ENCODE data around the gene CAP2.

The CAP2 gene

DNA sequence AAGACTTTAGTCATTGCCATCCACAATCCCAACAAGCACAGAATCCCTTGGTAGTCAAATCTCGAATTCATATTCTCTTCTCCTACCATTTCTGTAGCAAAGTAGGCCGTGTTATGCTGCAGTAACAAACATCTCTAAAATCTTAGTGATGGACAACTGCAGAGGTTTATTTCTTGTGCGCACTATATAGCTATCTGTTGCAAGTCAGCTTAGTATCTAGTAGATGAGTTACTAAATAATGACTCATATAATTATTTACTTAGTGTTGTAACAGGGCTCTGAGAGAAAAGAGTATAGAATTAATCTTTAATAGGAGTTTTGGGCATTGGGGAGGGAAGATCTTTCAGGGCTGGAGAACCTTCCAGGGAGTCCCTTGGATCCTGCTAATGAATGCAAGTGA, 73.3 kb downstream of the CAP2 start:
- Histone ChIP-seq H3K36me3 (replicated peaks) (peaks cover 7% of the 10 kb centered on the region), H3K4me3 (ENCODE audit: low read depth, low read length) (no peak overlapping the region), H3K27me3 (replicated peaks) (no peaks in the 10 kb centered on the region), H3K27ac (no peak overlapping the region)
- in situ Hi-C loops (cut with HindIII; ENCODE audit: low pct_ligation_motif_present, low sequenced_read_pairs), result no loop called here
- DNase-seq, result no peak
- TF ChIP-seq, protein P1, sequence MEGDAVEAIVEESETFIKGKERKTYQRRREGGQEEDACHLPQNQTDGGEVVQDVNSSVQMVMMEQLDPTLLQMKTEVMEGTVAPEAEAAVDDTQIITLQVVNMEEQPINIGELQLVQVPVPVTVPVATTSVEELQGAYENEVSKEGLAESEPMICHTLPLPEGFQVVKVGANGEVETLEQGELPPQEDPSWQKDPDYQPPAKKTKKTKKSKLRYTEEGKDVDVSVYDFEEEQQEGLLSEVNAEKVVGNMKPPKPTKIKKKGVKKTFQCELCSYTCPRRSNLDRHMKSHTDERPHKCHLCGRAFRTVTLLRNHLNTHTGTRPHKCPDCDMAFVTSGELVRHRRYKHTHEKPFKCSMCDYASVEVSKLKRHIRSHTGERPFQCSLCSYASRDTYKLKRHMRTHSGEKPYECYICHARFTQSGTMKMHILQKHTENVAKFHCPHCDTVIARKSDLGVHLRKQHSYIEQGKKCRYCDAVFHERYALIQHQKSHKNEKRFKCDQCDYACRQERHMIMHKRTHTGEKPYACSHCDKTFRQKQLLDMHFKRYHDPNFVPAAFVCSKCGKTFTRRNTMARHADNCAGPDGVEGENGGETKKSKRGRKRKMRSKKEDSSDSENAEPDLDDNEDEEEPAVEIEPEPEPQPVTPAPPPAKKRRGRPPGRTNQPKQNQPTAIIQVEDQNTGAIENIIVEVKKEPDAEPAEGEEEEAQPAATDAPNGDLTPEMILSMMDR (IDR thresholded peaks at IDR 0.05; ENCODE audit: low read depth, low read length, missing control alignments), result no peak

DNA sequence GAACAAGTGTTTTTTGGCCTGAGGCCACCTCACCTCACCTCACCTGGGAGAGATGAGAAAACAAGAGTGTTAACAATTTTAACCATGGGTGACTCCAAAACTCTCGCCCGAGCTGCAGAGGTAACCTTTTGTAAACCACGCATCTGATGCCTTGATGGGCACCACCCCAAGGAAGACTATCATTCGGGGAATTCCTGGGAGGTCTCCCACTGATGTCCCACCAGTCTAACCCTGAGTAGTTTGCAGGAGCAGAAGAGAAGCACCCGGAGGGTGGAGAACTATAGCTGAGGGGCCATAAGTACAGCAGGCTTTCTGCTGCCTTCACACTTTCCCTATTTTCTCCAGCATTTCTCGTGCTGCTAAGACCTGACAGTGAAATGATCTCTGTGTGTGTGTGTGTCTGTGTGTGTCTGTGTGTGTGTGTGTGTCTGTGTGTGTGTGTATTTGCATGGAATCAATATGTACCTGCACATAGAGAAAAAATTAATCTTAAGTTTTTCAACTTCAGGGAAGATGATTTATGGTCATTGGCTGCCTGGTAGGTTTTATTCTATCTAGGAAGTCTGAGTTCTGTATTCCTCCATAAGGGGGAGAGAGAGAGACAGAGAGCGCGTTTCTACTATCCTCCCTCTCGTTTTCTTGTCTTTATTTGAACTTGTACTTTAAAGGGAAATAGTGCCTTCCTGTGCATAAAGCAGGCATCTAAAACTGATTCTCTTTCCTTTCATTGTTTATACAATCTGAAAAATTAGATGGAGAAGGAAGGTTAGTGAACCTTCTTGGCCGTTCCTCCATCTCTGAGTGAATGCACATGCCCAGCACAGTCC, 75.8 kb downstream of the CAP2 start:
- TF ChIP-seq, protein P1 (IDR thresholded peaks at IDR 0.05; ENCODE audit: low read depth, low read length, missing control alignments), result peak; percentile 34
- no peak for DNase-seq
- peaks cover 7% of the 10 kb centered on the region for H3K36me3 ChIP-seq (replicated peaks)
- no peaks in the 10 kb centered on the region for H3K27me3 ChIP-seq (replicated peaks)
- in situ Hi-C loops (cut with HindIII; ENCODE audit: low pct_ligation_motif_present, low sequenced_read_pairs), result no loop called here
- H3K27ac ChIP-seq, result no peak overlapping the region
- no peak overlapping the region for H3K4me3 ChIP-seq (ENCODE audit: low read depth, low read length)

DNA sequence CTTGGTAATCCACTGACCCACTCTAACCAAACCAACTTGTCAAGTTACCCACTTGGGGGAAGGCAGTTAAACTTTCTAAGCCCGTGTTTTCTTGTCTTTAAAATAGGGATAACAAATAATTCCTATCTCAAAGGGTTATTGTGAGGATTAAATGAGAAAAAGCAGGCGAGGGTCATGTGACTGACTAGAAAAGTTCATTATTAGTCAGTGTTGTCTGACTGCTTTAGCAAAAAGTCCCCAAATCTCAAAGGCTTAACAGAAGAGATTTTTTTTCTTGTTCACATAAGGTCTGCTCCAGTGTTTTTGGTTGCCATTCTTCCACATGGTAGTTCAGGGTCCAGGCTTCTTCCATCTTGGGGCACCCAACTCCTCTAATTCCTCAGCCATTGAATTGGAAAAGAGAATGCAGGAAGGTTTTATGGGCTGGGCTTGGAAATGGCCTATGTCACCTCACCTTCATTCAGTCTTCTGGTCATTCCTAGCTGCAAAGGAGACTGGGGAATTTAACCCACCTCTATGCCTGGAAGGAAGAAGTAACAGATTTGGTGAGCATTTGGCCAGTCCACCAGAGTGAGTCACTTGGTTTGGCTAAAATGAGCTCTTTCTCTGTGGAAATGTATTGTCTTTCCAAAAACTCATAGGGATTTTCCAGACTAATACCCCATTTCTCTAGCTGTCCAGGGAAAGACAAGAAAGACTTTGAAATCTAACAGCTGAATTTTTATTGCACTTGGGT, 77.0 kb downstream of the CAP2 start:
- Histone ChIP-seq H3K36me3 (replicated peaks) (peaks cover 7% of the 10 kb centered on the region), H3K4me3 (ENCODE audit: low read depth, low read length) (no peak overlapping the region), H3K27me3 (replicated peaks) (no peaks in the 10 kb centered on the region), H3K27ac (no peak overlapping the region)
- no peak for DNase-seq
- in situ Hi-C loops (cut with HindIII; ENCODE audit: low pct_ligation_motif_present, low sequenced_read_pairs), result no loop called here
- TF ChIP-seq, protein P1 (IDR thresholded peaks at IDR 0.05; ENCODE audit: low read depth, low read length, missing control alignments), result no peak

DNA sequence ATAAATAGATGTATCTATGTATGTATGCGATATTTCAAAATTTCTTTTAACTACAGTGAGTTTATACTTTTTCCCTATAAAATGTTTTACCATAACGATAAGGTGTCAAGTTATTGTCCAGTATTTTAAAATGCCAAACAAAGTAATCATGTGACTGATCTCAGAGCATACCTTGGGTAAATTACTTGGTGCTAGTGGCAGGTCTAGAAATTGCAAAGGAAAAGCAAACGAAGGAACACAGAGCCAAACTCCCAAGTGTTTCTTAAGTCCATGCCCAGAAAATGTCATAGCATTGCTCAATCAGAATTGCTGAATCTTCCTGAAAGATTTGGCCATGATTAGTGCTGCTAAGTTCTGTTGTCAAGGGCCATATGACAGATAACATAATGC, 77.5 kb downstream of the CAP2 start:
- Histone ChIP-seq H3K27me3 (replicated peaks) (no peaks in the 10 kb centered on the region), H3K27ac (no peak overlapping the region), H3K36me3 (replicated peaks) (peaks cover 6% of the 10 kb centered on the region), H3K4me3 (ENCODE audit: low read depth, low read length) (no peak overlapping the region)
- no peak for DNase-seq
- TF ChIP-seq, protein P1 (IDR thresholded peaks at IDR 0.05; ENCODE audit: low read depth, low read length, missing control alignments), result no peak
- in situ Hi-C loops (cut with HindIII; ENCODE audit: low pct_ligation_motif_present, low sequenced_read_pairs), result no loop called here

GRCh38 chr6:17472653-17473183, 79.3 kb downstream of the CAP2 start:
- in situ Hi-C loops (cut with HindIII; ENCODE audit: low pct_ligation_motif_present, low sequenced_read_pairs), result no loop called here
- TF ChIP-seq, protein P1 (IDR thresholded peaks at IDR 0.05; ENCODE audit: low read depth, low read length, missing control alignments), result no peak
- Histone ChIP-seq H3K27ac (no peak overlapping the region), H3K36me3 (replicated peaks) (no peaks in the 10 kb centered on the region), H3K4me3 (ENCODE audit: low read depth, low read length) (no peak overlapping the region), H3K27me3 (replicated peaks) (no peaks in the 10 kb centered on the region)
- peak; percentile 18 for DNase-seq

All from brain microvascular endothelial cell (primary cell).